Measurements from ENCODE around the gene LHX4.

Gene LHX4

GRCh38 chr1:180229483-180230415 is at the start of gene LHX4:
Gene LHX4 (plus strand): TSS chr1:180230264. CDS start chr1:180230530, 266 bp downstream.
- no peak for DNase-seq (ENCODE audit: low read depth in 1 of 2, low spot score in 1 of 2)

DNA sequence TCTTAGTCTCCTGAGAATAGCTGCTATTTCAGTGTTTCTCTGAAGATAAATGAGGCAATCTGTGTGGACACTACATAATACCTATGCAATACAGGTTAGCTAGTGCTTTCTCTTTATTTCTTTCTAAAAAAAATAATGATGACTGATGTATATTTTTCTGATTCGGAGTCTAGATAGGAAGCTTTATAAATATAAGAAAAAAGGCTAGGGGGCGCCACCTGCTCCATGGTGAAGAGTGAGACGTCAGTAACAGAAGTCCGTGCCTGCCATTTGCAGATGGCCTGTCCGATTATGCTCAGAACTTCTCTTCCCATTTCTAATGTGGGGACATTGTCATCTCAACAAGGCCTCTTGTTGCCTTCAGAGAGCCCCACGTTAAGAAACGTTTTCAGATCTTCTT is 49.0 kb upstream of the LHX4 start:
- DNase-seq (ENCODE audit: low read depth in 1 of 2, low spot score in 1 of 2) = no peak

DNA sequence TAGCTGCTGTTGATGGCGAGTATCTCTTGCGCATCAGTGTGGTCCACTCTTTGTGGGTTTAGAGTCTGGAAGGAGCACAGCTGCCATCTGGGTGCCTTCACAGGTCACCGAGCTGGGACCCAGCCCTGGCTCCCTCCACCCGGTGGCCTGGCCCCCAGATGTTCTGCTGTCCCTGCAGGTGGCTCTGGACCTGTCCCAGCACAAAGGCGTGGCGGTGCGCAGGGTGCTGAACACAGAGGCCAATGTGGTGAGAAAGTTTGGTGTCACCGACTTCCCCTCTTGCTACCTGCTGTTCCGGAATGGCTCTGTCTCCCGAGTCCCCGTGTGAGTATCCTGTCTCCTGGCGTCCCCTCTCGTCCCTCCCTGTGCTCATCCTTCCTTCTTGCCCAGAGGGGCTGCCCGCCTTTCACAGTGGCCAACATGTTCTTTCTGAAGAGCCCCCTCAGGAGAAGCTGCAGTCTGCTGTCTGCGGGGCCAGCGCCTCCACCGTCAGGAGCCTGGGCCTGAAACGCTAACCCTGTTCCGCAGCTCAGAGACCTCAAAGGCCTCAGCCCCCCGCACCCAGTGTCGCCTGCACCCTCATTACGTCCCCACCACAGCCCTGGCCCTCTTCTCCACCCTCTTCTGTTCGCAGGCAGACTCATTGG is 47.9 kb upstream of the LHX4 start:
- DNase-seq (ENCODE audit: low read depth in 1 of 2, low spot score in 1 of 2) = no peak

GRCh38 chr1:180182643-180183311 is 47.3 kb upstream of the LHX4 start:
- DNase-seq (ENCODE audit: low read depth in 1 of 2, low spot score in 1 of 2) = no peak

DNA sequence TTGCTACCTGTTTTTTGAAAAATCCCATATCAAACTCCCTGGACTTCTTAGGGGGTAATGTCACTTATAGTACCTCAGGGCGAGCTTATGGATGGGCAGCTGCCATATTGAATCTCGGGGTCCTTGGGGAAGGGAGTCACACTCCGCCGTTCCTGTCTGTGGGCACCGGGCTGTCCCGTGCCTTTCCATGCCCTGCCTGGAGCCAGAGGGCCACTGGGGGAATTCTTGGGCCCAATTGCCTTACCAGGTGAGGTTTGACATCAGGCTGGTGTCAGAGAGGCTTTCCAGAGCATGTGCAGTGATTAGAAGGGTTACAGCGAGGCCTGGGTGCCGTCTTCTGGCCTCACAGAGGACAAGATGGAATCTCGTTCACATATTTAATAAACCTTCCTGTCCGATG is 46.6 kb upstream of the LHX4 start:
- DNase-seq (ENCODE audit: low read depth in 1 of 2, low spot score in 1 of 2) = no peak

DNA sequence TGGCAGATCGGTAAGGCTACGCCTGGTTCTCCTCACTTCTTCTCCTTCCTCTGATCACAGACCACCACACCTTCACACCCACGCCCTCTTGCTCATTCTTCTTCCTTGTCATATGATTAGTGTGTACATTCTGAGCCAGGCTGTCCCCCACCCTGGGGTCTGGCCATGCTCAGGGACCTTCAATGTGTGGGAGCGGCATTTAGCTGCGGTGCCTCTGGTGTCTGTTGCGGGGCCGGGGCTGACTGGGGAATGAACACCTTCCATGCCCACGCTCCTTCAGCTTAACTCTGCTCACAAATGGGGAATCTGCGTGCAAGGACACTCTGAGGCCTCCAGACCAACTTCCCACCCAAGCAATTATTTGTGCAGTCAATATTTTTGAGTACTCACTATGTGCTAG is 46.0 kb upstream of the LHX4 start:
- DNase-seq (ENCODE audit: low read depth in 1 of 2, low spot score in 1 of 2) = no peak

GRCh38 chr1:180185281-180185680 is 44.8 kb upstream of the LHX4 start:
- no peak for DNase-seq (ENCODE audit: low read depth in 1 of 2, low spot score in 1 of 2)

GRCh38 chr1:180185971-180186645 is 44.0 kb upstream of the LHX4 start:
- DNase-seq (ENCODE audit: low read depth in 1 of 2, low spot score in 1 of 2) = no peak

DNA sequence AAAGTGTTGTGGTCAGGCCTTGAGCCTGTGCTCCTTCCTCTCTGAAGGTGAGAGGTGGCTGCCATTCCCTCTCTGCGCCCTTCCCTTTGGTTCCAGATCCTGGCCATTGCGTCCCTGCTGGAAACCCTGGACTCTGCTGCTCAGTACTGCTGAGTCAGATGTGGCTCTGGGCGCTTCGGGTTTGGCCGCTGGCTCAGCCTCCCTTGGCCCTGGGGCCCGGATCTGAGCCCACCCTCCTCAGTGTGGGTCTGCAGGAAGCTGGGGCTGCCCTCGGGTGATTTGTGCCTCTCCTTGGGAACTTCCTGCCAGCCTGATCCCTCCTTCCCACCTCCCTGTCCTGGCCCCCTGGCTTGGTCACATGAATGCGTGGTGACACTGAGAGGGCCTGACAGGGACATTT is 43.2 kb upstream of the LHX4 start:
- no peak for DNase-seq (ENCODE audit: low read depth in 1 of 2, low spot score in 1 of 2)

DNA sequence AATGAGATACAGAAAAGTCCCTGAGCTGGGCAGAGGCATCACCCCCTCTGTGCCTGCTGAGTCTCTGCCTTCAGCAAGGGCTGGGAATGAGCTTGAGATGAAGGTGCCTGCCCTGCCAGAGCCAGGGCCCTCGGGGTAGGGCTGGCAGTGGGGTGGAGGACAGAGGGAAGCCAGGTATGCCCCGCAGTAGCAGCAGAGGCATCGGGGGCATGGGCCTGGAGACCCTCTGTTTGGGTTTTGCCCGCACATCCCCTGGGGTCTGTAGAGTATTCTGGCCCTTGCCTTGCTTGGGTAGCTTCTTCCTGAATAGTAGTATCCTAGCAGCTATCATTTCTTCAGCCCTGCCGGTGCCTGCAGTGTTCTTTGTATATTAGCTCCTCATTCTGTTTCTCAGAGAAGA is 42.4 kb upstream of the LHX4 start:
- DNase-seq (ENCODE audit: low read depth in 1 of 2, low spot score in 1 of 2) = no peak

- DNase-seq (ENCODE audit: low read depth in 1 of 2, low spot score in 1 of 2) = no peak
Measured at GRCh38 chr1:180188091-180188506, 42.0 kb upstream of the LHX4 start.

DNA sequence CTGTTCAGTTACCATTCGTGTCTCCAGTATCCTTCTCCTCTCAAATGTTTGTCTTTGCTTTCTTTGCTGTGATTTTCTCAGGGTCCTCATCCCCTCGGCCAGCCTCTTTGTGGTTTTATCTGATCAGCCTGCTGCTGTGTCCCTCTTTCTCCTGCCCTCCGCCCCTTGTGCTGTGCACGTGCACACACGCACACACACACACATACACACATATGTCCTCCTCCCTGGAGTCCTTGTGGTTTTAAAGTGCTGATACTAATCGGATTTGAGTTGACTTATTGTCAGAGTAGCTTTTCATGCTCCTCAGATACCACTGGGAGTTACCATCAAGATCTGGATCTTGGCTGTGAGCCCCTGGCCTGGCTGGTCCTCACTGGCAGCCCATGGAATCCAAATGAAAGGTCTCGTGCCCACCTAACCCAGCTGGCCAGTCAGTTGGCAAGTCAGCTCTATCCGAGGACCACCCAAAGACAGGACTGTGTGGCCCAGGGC is 41.3 kb upstream of the LHX4 start:
- no peak for DNase-seq (ENCODE audit: low read depth in 1 of 2, low spot score in 1 of 2)

DNA sequence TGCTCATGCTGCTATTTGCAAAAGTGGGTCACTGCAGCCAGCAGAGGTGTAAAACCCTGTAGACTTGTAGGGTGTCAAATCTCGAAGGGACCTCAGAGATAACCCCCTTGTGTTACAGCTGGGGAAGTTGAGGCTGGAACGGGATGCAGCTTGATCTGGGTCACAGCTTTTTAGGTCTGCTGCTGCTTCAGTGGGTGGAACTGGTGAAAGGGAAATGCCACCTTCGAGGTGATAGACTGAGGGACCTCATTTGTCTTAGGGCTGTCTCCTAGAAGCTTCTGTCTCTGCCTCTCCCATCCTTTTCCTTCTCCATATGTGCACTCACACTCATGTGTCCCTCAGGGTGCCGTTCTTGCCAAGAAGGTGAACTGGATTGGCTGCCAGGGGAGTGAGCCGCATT is 40.0 kb upstream of the LHX4 start:
- no peak for DNase-seq (ENCODE audit: low read depth in 1 of 2, low spot score in 1 of 2)

DNA sequence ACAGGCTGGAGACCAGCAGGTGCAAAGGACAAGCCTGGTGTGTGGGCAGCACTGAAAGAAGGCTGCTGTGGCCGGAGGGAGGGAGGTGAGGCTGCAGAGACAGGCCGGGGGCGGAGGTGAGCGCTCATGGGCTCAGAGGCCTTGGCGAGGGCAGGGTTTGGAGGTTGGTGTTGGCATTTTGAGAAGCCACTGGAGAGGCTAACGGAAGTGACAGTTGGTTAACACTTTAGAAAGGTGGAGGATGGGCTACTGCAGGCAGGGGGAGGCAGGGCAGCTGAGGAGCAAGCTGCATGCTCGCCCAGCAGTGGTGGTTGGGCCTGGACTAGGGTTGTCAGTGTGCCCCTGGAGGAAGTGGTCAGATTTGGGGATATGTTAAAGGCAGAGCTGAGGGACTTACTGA is 37.9 kb upstream of the LHX4 start:
- no peak for DNase-seq (ENCODE audit: low read depth in 1 of 2, low spot score in 1 of 2)

DNA sequence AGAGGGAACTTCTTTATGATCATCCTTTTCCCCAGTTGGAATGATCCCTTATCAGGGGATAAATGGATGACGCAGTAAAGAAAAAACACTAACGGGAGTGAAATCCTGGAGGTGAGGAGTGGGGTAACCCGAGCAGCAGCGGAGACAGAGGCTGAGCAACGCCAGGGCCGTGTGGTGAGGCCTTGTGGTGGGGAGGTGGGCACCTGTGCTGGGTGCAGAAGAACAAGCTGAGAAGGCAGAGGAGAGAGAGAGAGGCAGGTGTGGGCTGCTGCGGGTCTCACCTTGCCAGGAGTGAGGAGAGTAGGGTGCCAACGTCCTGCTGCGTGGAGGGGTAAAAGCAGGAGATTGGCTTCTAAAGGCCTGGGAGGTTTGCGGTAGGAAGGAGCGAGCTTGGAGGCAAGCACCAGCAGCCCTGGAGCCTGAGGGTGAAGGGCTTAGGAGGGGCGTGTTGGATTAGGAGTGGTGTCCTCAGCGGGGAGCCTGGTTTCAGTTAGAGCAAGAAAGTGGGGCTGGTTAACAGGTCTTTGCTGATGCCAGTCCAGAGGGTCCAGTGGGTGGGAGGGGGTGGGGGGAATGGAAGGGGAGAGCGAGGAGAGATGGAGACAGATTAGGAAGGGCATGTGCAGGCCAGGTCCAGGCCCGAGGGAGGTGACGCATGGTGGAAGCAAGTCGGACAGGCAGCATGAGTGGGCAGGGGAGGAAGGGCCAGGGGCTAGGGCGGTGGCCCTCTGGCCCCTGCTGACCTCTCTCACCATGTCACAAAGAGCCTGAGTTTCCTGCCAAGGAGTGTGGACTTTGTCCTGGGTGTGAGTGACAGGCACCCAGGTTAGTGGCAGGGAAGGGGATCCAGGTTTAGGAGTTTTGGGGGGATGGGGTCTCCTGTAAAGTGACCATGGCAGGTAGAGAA is 36.7 kb upstream of the LHX4 start:
- no peak for DNase-seq (ENCODE audit: low read depth in 1 of 2, low spot score in 1 of 2)

- DNase-seq (ENCODE audit: low read depth in 1 of 2, low spot score in 1 of 2) = no peak
Measured at GRCh38 chr1:180194048-180194425, 36.0 kb upstream of the LHX4 start.

- no peak for DNase-seq (ENCODE audit: low read depth in 1 of 2, low spot score in 1 of 2)
Measured at GRCh38 chr1:180194546-180195207, 35.4 kb upstream of the LHX4 start.

GRCh38 chr1:180195401-180195800 is 34.7 kb upstream of the LHX4 start:
- no peak for DNase-seq (ENCODE audit: low read depth in 1 of 2, low spot score in 1 of 2)

DNA sequence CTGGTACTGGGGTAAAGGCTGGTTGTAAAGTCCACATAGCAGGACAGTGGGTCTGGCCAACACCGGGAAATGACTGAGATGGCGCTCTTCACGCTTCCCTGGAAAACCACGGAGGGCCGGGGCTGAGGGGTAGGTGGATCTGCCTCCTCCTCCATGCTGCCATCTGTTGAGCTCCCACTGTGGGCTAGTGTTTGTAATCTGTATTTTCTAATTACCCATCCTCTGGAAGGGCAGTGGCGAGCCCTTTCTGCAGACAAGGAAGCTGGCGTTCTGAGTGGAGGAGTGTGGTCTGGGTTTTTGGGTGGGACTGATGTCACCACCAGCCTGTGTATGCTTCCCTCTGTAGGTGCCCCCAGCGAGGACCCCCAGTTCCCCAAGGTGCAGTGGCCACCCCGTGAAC is 34.1 kb upstream of the LHX4 start:
- DNase-seq (ENCODE audit: low read depth in 1 of 2, low spot score in 1 of 2) = no peak
